Gastrocnemius medialis (tissue), 4 donors: ENCODE data around the gene TANGO2. TPM values are rescaled to one million over a fixed set of nuclear protein-coding genes. Genes with fewer than 3 reads are reported as not detected.

Experiments used
- ATAC-seq, 2 donors: fragments of 150-250 bp; one replicate each; pipeline ENCODE4 v1.9.1; 2016
- DNase-seq, 2 donors: peaks; one replicate each; pipeline ENCODE4 v3.0.0-alpha.2; 2019
- H3K27ac ChIP-seq, 4 donors: fragments of 200-600 bp; sonication (generic); 1 replicate in 1 of 4; 2 replicates in 3 of 4; pipeline ENCODE4 v1.5.1; 2016 to 2018; ENCODE audit warnings: mild to moderate bottlenecking in 2 of 4, moderate library complexity in 1 of 4
- H3K27me3 ChIP-seq, 3 donors: fragments of 200-600 bp; sonication (generic) in 2 of 3; 1 replicate in 1 of 3; 2 replicates in 2 of 3; pipeline versions ENCODE4 v1.5.1 to v1.6.0; 2016 to 2019; ENCODE audit warnings: mild to moderate bottlenecking in 1 of 3, moderate library complexity in 1 of 3
- H3K36me3 ChIP-seq, 2 donors: fragments of 200-600 bp; sonication (generic) in 1 of 2; one replicate each; pipeline ENCODE4 v1.5.1; 2017 to 2018
- H3K4me1 ChIP-seq, 2 donors: fragments of 200-600 bp; sonication (generic) in 1 of 2; one replicate each; pipeline ENCODE4 v1.5.1; 2016 to 2017; ENCODE audit warnings: mild to moderate bottlenecking in 2 of 2
- H3K4me3 ChIP-seq, 4 donors: fragments of 200-600 bp; sonication (generic) in 3 of 4; 1 replicate in 1 of 4; 2 replicates in 3 of 4; pipeline ENCODE4 v1.5.1; 2016 to 2019; ENCODE audit warnings: mild to moderate bottlenecking in 2 of 4
- H3K9me3 ChIP-seq, 3 donors: fragments of 200-600 bp; sonication (generic) in 2 of 3; 1 replicate in 1 of 3; 2 replicates in 2 of 3; pipeline ENCODE4 v1.5.1; 2016 to 2019
- POLR2A ChIP-seq, 2 donors: fragments of 450-650 bp; IDR thresholded peaks; one replicate each; pipeline ENCODE4 v1.6.1; 2017; ENCODE audit warnings: antibody characterized with exemption in 2 of 2, mild to moderate bottlenecking in 2 of 2, moderate library complexity in 2 of 2
- in situ Hi-C, 4 donors: fragments of 200-750 bp; cut with MboI; loops; one replicate each; pipeline versions ENCODE4 v1.15.0 to v1.8.0; 2017; ENCODE audit warnings: low sequenced_read_pairs in 4 of 4
- intact Hi-C: fragments of 100-400 bp; cut with DNase I; formaldehyde crosslinking; loops from one replicate; pipeline ENCODE4 v1.15.1; 2023; ENCODE audit warnings: low total_unique reads
- total RNA-seq, 4 donors: library from RNA; depleted of rRNA; stranded (reverse); fragments of >200 nt; gene quantifications; one replicate each; pipeline versions ENCODE4 v1.1.0 to v1.2.3, GENCODE V29; 2016
- TF ChIP-seq, protein P1 (sequence below), 5 experiments: fragments of 450-650 bp in 3 of 5; fragments of 200-600 bp in 2 of 5; sonication (generic) in 2 of 5; IDR thresholded peaks in 4 of 5; conservative IDR thresholded peaks in 1 of 5; 1 replicate in 4 of 5; 2 replicates in 1 of 5; pipeline ENCODE4 v1.5.1; 2016 to 2019; ENCODE audit warnings: antibody characterized with exemption in 5 of 5, mild to moderate bottlenecking in 3 of 5, moderate library complexity in 3 of 5

Gene TANGO2
- total RNA-seq, 4 donors from 2014 or later: 43.0 to 115 (median 52.5) TPM

GRCh38 chr22:20040327-20041200 lies 19.7 kb downstream of the TANGO2 start:
- intact Hi-C loops (no loop called here), in situ Hi-C loops (no loop called here)
- Histone ChIP-seq H3K4me1 (no peaks in the 10 kb centered on the region), H3K36me3 (peaks cover 0 to 49% of the 10 kb centered on the region in 2 donors), H3K27ac (no peak overlapping the region), H3K9me3 (no peaks in the 10 kb centered on the region), H3K4me3 (no peak overlapping the region), H3K27me3 (no peaks in the 10 kb centered on the region)
- DNase-seq (no peak), ATAC-seq (no peak)
- TF ChIP-seq POLR2A (IDR thresholded peaks at IDR 0.05): no peak
- TF ChIP-seq, protein P1, sequence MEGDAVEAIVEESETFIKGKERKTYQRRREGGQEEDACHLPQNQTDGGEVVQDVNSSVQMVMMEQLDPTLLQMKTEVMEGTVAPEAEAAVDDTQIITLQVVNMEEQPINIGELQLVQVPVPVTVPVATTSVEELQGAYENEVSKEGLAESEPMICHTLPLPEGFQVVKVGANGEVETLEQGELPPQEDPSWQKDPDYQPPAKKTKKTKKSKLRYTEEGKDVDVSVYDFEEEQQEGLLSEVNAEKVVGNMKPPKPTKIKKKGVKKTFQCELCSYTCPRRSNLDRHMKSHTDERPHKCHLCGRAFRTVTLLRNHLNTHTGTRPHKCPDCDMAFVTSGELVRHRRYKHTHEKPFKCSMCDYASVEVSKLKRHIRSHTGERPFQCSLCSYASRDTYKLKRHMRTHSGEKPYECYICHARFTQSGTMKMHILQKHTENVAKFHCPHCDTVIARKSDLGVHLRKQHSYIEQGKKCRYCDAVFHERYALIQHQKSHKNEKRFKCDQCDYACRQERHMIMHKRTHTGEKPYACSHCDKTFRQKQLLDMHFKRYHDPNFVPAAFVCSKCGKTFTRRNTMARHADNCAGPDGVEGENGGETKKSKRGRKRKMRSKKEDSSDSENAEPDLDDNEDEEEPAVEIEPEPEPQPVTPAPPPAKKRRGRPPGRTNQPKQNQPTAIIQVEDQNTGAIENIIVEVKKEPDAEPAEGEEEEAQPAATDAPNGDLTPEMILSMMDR (IDR thresholded peaks at IDR 0.05 in 4 of 5, conservative IDR thresholded peaks at IDR 0.05 in 1 of 5): no peak

DNA sequence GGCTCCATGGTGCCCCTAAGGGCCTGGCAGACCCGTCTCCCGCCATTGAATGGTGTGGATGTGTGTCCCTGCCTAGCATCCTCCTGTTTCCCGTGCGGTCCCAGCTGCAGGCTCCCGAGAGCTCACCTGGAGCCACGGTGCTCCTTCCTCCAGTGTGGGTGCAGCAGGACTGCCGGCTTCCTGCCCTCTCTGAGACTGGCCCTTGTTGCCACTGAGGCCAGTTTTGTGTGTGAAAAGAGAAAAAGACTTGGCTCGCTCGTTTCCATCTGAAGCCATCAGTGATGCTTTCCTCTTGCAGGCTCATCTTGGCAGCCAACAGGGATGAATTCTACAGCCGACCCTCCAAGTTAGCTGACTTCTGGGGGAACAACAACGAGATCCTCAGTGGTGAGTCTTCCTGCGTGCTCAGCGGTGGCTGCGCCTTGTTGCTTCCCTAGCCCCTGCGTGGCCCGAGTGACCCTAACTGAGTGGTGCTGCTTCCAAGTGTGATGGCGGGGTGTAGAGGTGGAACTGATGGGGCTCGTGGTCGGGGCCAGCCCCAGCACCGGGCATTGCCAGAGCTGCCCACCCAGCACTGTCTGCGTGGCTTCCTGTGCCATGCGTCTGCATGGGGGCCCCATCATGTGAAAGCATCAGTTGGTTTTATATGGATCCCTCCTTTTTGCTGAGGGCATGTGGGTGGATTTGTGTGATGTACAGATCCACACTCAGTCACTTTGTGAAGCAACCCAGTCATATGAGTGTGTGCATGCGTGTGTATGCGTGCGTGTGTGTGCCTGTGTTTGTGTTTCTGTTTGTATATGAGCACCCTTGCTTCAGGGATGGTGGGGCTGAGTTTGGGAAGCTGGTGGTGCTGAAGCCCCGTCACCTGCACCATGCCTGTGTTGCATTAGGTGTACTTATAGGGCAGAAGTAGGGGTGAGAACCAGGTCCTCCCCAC lies 22.4 kb downstream of the TANGO2 start:
- in situ Hi-C loops (no loop called here), intact Hi-C loops (no loop called here)
- no peak for ATAC-seq
- DNase-seq: no peak
- peaks cover 0 to 45% of the 10 kb centered on the region in 2 donors for H3K36me3 ChIP-seq
- H3K4me1 ChIP-seq: no peaks in the 10 kb centered on the region
- H3K27me3 ChIP-seq: no peaks in the 10 kb centered on the region
- no peak for TF ChIP-seq POLR2A (IDR thresholded peaks at IDR 0.05)
- TF ChIP-seq, protein P1 (IDR thresholded peaks at IDR 0.05 in 4 of 5, conservative IDR thresholded peaks at IDR 0.05 in 1 of 5): no peak
- no peak overlapping the region for H3K4me3 ChIP-seq
- no peaks in the 10 kb centered on the region for H3K9me3 ChIP-seq
- no peak overlapping the region for H3K27ac ChIP-seq

- Histone ChIP-seq H3K27ac (no peak overlapping the region), H3K4me3 (no peak overlapping the region), H3K4me1 (no peaks in the 10 kb centered on the region), H3K9me3 (no peaks in the 10 kb centered on the region), H3K36me3 (peaks cover 0 to 39% of the 10 kb centered on the region in 2 donors), H3K27me3 (no peaks in the 10 kb centered on the region)
- intact Hi-C loops (no loop called here), in situ Hi-C loops (no loop called here)
- ATAC-seq: no peak
- no peak for TF ChIP-seq POLR2A (IDR thresholded peaks at IDR 0.05)
- TF ChIP-seq, protein P1 (IDR thresholded peaks at IDR 0.05 in 4 of 5, conservative IDR thresholded peaks at IDR 0.05 in 1 of 5): no peak
- DNase-seq: no peak
Measured at GRCh38 chr22:20043997-20044342, 23.1 kb downstream of the TANGO2 start.

DNA sequence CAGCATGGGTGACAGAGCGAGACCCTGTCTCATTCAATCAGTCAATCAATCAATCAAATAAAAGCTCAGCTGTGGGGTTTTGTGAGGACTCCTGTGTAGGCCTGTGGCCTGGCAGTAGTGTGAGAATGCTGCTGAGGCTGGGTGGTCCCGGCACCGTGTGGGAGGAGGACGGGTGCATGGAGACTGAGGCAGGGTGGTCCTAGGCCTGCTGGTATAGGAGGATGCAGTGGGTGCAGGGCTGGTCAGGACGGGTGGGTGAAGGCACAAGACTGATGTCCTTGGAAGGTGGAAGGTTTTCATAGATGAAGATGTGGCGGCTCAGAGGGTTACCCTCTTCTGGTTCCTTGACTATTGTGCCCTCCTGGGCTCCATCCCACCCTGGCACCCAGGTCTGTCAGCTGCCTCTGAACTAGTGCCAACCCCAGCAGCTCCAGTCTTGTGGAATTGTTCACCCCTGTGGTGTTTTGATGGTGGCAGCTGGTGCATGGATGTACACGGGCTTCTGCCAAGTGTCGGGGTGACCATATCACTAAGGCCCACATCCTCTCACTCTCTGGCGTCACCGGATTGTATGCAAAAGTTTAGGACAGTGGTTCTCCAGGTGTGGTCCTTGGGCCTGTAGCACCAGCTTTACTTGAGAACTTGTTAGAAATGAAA lies 23.7 kb downstream of the TANGO2 start:
- in situ Hi-C loops (no loop called here), intact Hi-C loops (no loop called here)
- ATAC-seq (no peak), DNase-seq (no peak)
- Histone ChIP-seq H3K9me3 (no peaks in the 10 kb centered on the region), H3K4me3 (no peak overlapping the region), H3K4me1 (no peaks in the 10 kb centered on the region), H3K36me3 (peaks cover 0 to 38% of the 10 kb centered on the region in 2 donors), H3K27me3 (no peaks in the 10 kb centered on the region), H3K27ac (no peak overlapping the region)
- no peak for TF ChIP-seq POLR2A (IDR thresholded peaks at IDR 0.05)
- TF ChIP-seq, protein P1 (IDR thresholded peaks at IDR 0.05 in 4 of 5, conservative IDR thresholded peaks at IDR 0.05 in 1 of 5): no peak
